Breast epithelium (tissue), 4 donors: Measurements from ENCODE around the gene OSBPL10. TPM values are rescaled to one million over a fixed set of nuclear protein-coding genes. Genes with fewer than 3 reads are reported as not detected.

Experiments
- DNase-seq, 2 donors: peaks; one replicate each; pipeline ENCODE4 v3.0.0-alpha.2; 2019; ENCODE audit warnings: low spot score in 2 of 2
- H3K27ac ChIP-seq, 2 donors: fragments of 200-600 bp; sonication (generic) in 1 of 2; one replicate each; pipeline ENCODE4 v1.5.1; 2016 to 2019; ENCODE audit warnings: mild to moderate bottlenecking in 1 of 2
- H3K27me3 ChIP-seq, 2 donors: fragments of 200-600 bp; sonication (generic) in 1 of 2; one replicate each; pipeline versions ENCODE4 v1.5.1 to v1.6.0; 2017 to 2019; ENCODE audit warnings: control low read depth in 1 of 2, mild to moderate bottlenecking in 1 of 2
- H3K36me3 ChIP-seq: fragments of 200-600 bp; one replicate; pipeline ENCODE4 v1.5.1; 2019
- H3K4me1 ChIP-seq, 2 donors: fragments of 200-600 bp; sonication (generic); one replicate each; pipeline ENCODE4 v1.5.1; 2016 to 2019; ENCODE audit warnings: control low read depth in 1 of 2
- H3K4me3 ChIP-seq, 3 donors: fragments of 200-600 bp; sonication (generic); 1 replicate in 2 of 3; 2 replicates in 1 of 3; pipeline ENCODE4 v1.5.1; 2016 to 2019; ENCODE audit warnings: mild to moderate bottlenecking in 3 of 3, moderate library complexity in 2 of 3
- H3K9me3 ChIP-seq, 2 donors: fragments of 200-600 bp; sonication (generic) in 1 of 2; one replicate each; pipeline ENCODE4 v1.5.1; 2016 to 2019; ENCODE audit warnings: control low read depth in 1 of 2
- POLR2A ChIP-seq: fragments of 450-650 bp; IDR thresholded peaks from one replicate; pipeline ENCODE4 v1.6.1; 2016; ENCODE audit warnings: antibody characterized with exemption, mild to moderate bottlenecking, moderate library complexity
- POLR2AphosphoS5 ChIP-seq, 3 donors: sonication (generic); formaldehyde crosslinking; IDR thresholded peaks; one replicate each; pipeline ENCODE4 v1.6.1; 2017; ENCODE audit warnings: antibody characterized with exemption in 3 of 3
- intact Hi-C: fragments of 100-400 bp; cut with DNase I; formaldehyde crosslinking; loops from one replicate; pipeline ENCODE4 v1.15.1; 2023; ENCODE audit warnings: low total_unique reads
- total RNA-seq, 3 donors: library from RNA; depleted of rRNA; stranded (reverse); fragments of >200 nt; gene quantifications; one replicate each; pipeline ENCODE4 v1.1.0, GENCODE V29; 2016
- TF ChIP-seq, protein P1 (sequence below), 3 donors: fragments of 450-650 bp; IDR thresholded peaks; one replicate each; pipeline ENCODE4 v1.5.1; 2016 to 2017; ENCODE audit warnings: antibody characterized with exemption in 3 of 3, mild to moderate bottlenecking in 3 of 3, moderate library complexity in 3 of 3

OSBPL10 gene
- total RNA-seq, 3 donors from 2014 or later, result 17.6 to 47.4 (median 26.5) TPM

DNA sequence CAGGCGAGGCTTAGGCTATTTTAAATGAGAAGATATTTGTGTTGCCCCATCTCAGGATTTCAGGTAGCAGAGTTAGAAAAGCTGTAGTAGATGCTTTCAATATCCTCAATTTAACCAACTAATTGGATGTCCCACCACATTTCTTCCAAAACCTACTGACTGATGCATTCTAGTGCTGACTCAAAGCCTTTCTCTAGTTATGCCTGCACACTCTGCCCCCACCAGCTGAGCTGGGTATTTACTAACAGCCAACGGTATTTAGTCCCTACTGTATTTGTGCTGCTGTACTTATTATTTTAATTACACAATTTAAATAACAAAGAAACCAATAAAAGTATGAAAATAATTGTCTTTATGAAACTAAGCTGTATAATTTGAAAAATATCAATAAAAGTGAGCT, 139.5 kb downstream of the OSBPL10 start:
- Histone ChIP-seq H3K27me3 (no peaks in the 10 kb centered on the region), H3K9me3 (no peaks in the 10 kb centered on the region), H3K4me1 (no peaks in the 10 kb centered on the region), H3K36me3 (no peaks in the 10 kb centered on the region), H3K27ac (no peak overlapping the region), H3K4me3 (no peak overlapping the region)
- no peak for DNase-seq
- intact Hi-C loops, result no loop called here
- TF ChIP-seq POLR2A (no peak), POLR2AphosphoS5 (IDR thresholded peaks at IDR 0.05) (no peak)
- TF ChIP-seq, protein P1, sequence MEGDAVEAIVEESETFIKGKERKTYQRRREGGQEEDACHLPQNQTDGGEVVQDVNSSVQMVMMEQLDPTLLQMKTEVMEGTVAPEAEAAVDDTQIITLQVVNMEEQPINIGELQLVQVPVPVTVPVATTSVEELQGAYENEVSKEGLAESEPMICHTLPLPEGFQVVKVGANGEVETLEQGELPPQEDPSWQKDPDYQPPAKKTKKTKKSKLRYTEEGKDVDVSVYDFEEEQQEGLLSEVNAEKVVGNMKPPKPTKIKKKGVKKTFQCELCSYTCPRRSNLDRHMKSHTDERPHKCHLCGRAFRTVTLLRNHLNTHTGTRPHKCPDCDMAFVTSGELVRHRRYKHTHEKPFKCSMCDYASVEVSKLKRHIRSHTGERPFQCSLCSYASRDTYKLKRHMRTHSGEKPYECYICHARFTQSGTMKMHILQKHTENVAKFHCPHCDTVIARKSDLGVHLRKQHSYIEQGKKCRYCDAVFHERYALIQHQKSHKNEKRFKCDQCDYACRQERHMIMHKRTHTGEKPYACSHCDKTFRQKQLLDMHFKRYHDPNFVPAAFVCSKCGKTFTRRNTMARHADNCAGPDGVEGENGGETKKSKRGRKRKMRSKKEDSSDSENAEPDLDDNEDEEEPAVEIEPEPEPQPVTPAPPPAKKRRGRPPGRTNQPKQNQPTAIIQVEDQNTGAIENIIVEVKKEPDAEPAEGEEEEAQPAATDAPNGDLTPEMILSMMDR (IDR thresholded peaks at IDR 0.05), result no peak

DNA sequence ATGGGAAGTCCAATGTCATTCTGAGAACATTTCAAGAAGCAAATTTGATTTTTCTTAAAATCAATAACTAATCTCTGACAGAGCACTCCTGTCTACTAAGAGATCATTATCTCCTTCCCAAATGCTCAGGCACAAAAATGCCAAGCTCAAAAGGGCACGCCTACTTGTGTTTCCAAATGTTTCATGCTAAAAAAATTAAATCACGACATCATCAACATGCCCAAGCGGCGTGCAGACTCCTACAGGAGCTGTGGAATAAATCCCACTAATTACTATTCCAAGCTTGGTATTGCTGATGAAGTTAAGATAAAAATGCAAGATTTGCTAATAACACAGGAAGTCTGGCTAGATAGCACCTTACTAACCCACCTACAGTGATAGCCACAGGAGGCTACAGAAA, 140.8 kb downstream of the OSBPL10 start:
- Histone ChIP-seq H3K4me3 (no peak overlapping the region), H3K27me3 (no peaks in the 10 kb centered on the region), H3K27ac (no peak overlapping the region), H3K36me3 (no peaks in the 10 kb centered on the region), H3K9me3 (no peaks in the 10 kb centered on the region), H3K4me1 (no peaks in the 10 kb centered on the region)
- intact Hi-C loops, result no loop called here
- TF ChIP-seq POLR2AphosphoS5 (IDR thresholded peaks at IDR 0.05) (no peak), POLR2A (no peak)
- TF ChIP-seq, protein P1 (IDR thresholded peaks at IDR 0.05), result no peak
- DNase-seq, result no peak

DNA sequence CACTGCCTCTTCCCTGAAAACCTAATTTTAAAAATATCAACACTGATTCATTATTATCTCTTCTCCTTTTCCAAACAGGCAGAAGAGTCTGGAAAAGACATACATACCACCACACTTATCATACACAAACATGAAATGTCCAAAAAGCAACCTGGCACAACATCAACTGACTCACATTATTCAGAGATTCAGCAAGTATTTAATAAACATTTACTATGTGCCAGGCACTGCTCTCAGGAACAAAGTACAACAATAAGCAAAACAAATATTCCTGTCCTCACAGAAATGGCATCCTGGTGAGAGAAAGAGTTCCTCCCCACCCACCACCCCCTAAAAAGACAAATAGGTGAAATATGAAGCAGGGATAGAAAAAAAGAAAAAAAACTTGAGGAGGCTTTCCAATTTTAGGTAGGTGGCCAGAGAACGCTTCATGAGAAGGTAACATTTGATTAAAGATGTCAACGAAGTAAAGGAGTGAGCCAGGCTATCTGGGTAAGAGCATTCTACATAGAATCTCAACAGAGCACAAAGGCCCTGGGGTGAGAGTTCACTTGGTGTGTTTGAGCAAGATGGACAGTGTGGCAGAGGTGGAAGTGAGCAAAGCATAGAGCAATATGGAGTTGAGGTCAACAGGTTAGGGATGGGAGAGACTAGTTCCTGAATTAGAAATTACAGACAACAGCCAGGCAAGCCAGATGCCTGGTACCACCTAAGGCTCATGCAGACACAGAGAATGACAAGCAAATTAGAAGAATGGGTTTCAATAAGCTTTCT, 141.7 kb downstream of the OSBPL10 start:
- H3K9me3 ChIP-seq, result no peaks in the 10 kb centered on the region
- H3K4me3 ChIP-seq, result no peak overlapping the region
- H3K36me3 ChIP-seq, result no peaks in the 10 kb centered on the region
- no peaks in the 10 kb centered on the region for H3K4me1 ChIP-seq
- no peaks in the 10 kb centered on the region for H3K27me3 ChIP-seq
- no peak for DNase-seq
- intact Hi-C loops, result no loop called here
- no peak overlapping the region for H3K27ac ChIP-seq
- TF ChIP-seq POLR2A (no peak), POLR2AphosphoS5 (IDR thresholded peaks at IDR 0.05) (no peak)
- TF ChIP-seq, protein P1 (IDR thresholded peaks at IDR 0.05), result no peak

DNA sequence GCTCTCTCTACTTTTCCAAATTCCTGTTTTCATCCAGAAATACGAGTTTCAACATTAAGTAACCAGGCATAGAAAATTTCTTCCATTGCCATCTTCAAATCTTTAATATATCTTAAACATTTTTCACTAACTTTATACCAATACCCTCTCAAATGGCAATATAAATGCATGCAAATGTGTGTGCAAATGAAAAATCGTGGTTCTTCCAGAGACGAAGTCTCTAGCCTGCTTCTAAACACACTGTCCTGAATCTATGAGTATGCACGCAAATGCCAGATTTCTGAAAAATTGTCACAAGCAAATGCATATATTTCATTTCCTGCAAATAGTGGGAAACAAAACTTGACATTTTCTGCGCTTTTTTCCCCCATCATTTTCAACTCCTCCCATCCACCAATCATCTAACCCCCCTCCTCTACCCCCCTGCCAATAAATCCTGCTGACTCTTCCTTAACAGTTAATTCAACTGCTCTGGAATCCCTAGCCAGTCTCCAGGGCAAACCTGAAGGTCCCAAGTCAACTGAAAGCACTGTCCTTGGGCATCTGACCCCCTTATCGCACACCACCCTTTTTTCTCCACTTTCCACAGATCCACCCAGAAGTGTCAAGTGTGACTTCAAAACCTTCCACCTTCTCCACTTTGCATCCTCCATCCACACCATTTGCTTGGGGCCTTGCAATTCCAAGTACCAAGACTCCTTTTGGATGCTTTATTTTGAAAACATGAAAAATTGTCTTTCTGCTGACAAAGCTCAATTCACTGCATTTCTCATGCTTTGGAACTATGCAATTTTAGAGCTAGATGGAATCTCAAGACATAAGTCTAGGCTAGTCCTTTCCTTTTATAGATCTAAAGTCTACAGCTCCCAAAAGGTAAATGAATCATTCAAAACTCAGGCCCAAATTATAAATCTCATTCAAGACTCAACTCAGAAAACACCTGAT, 144.7 kb downstream of the OSBPL10 start:
- Histone ChIP-seq H3K36me3 (no peaks in the 10 kb centered on the region), H3K9me3 (no peaks in the 10 kb centered on the region), H3K4me3 (no peak overlapping the region), H3K4me1 (no peaks in the 10 kb centered on the region), H3K27ac (no peak overlapping the region), H3K27me3 (no peaks in the 10 kb centered on the region)
- no peak for DNase-seq
- TF ChIP-seq, protein P1 (IDR thresholded peaks at IDR 0.05), result no peak
- TF ChIP-seq POLR2AphosphoS5 (IDR thresholded peaks at IDR 0.05) (no peak), POLR2A (no peak)
- intact Hi-C loops, result no loop called here
